Measurements from ENCODE around the gene C2orf42.
"Not testable (repeated sequence)": the region's sequence is repeated elsewhere in the genome, so short reads cannot be mapped to it uniquely, and the experiment has no call there.

C2orf42 gene

GRCh38 chr2:70131344-70132143 is 59.3 kb downstream of the C2orf42 start:
- DNase-seq (ENCODE audit: low spot score) = not testable (repeated sequence)

- DNase-seq (ENCODE audit: low spot score) = no peak
Measured at GRCh38 chr2:70128005-70128404, 62.8 kb downstream of the C2orf42 start.

- DNase-seq (ENCODE audit: low spot score) = no peak
Measured at GRCh38 chr2:70126413-70126812, 64.4 kb downstream of the C2orf42 start.

GRCh38 chr2:70125498-70125898 is 65.3 kb downstream of the C2orf42 start:
- DNase-seq (ENCODE audit: low spot score) = no peak

GRCh38 chr2:70124983-70125480 is 65.8 kb downstream of the C2orf42 start:
- DNase-seq (ENCODE audit: low spot score) = peak; percentile 77

- DNase-seq (ENCODE audit: low spot score) = no peak
Measured at GRCh38 chr2:70123829-70124116, 67.0 kb downstream of the C2orf42 start.

GRCh38 chr2:70123051-70123828 is 67.6 kb downstream of the C2orf42 start:
- DNase-seq (ENCODE audit: low spot score) = peak; percentile 81

GRCh38 chr2:70122470-70122869 is 68.3 kb downstream of the C2orf42 start:
- DNase-seq (ENCODE audit: low spot score) = no peak

- no peak for DNase-seq (ENCODE audit: low spot score)
Measured at GRCh38 chr2:70121627-70122372, 69.0 kb downstream of the C2orf42 start.

- DNase-seq (ENCODE audit: low spot score) = no peak
Measured at GRCh38 chr2:70118798-70119454, 71.9 kb downstream of the C2orf42 start.

GRCh38 chr2:70116936-70117552 is 73.8 kb downstream of the C2orf42 start:
- DNase-seq (ENCODE audit: low spot score) = no peak

GRCh38 chr2:70115646-70116442 is 75.0 kb downstream of the C2orf42 start:
- no peak for DNase-seq (ENCODE audit: low spot score)

- no peak for DNase-seq (ENCODE audit: low spot score)
Measured at GRCh38 chr2:70113359-70114070, 77.3 kb downstream of the C2orf42 start.

- no peak for DNase-seq (ENCODE audit: low spot score)
Measured at GRCh38 chr2:70111752-70112591, 78.8 kb downstream of the C2orf42 start.

GRCh38 chr2:70110397-70110796 is 80.4 kb downstream of the C2orf42 start:
- DNase-seq (ENCODE audit: low spot score) = not testable (repeated sequence)

- not testable (repeated sequence) for DNase-seq (ENCODE audit: low spot score)
Measured at GRCh38 chr2:70106138-70106537, 84.7 kb downstream of the C2orf42 start.

GRCh38 chr2:70104231-70105111 is 86.3 kb downstream of the C2orf42 start:
- DNase-seq (ENCODE audit: low spot score) = no peak

- no peak for DNase-seq (ENCODE audit: low spot score)
Measured at GRCh38 chr2:70103531-70104061, 87.2 kb downstream of the C2orf42 start.

Data from ecto neural progenitor cell (in vitro differentiated cells).